Mesenchymal stem cell (in vitro differentiated cells and primary cell): ENCODE results near the gene ZEB1.

Experiments used
- DNase-seq: peaks from one replicate; pipeline ENCODE4 v3.0.0-alpha.2; 2013
- H2AFZ ChIP-seq: one replicate; pipeline ENCODE4 v1.6.1; 2013; ENCODE audit warnings: low read depth, mild to moderate bottlenecking, control low read depth, inconsistent platforms, low read length, moderate library complexity
- H2AK5ac ChIP-seq: 2 replicates; pipeline ENCODE4 v1.6.1; 2013; ENCODE audit warnings: low read length, moderate library complexity, mild to moderate bottlenecking, inconsistent platforms; ENCODE audit not compliant: severe bottlenecking
- H2BK120ac ChIP-seq: one replicate; pipeline ENCODE4 v1.6.1; 2013; ENCODE audit warnings: low read depth, mild to moderate bottlenecking, inconsistent platforms, low read length, moderate library complexity
- H2BK12ac ChIP-seq, 2 experiments: one replicate each; pipeline ENCODE4 v1.6.1; 2013; ENCODE audit warnings: inconsistent platforms in 2 of 2, low read length in 2 of 2, mild to moderate bottlenecking in 2 of 2, moderate library complexity in 2 of 2, control low read depth in 1 of 2
- H2BK15ac ChIP-seq: one replicate; pipeline ENCODE4 v1.6.1; 2013; ENCODE audit warnings: mild to moderate bottlenecking, low read depth, inconsistent platforms; ENCODE audit not compliant: poor library complexity, severe bottlenecking
- H2BK5ac ChIP-seq: 2 replicates; pipeline ENCODE4 v1.6.1; 2013; ENCODE audit warnings: low read depth, mild to moderate bottlenecking, low read length, control low read depth, inconsistent platforms; ENCODE audit not compliant: poor library complexity, severe bottlenecking
- H3K14ac ChIP-seq, 2 experiments: one replicate each; pipeline ENCODE4 v1.6.1; 2013; ENCODE audit warnings: inconsistent platforms in 2 of 2, low read length in 2 of 2, control low read depth in 1 of 2, mild to moderate bottlenecking in 1 of 2, moderate library complexity in 1 of 2
- H3K18ac ChIP-seq, 2 experiments: one replicate each; pipeline ENCODE4 v1.6.1; 2013; ENCODE audit warnings: inconsistent platforms in 2 of 2, low read length in 2 of 2, control low read depth in 1 of 2, low read depth in 1 of 2, mild to moderate bottlenecking in 1 of 2
- H3K23ac ChIP-seq, 2 experiments: one replicate each; pipeline ENCODE4 v1.6.1; 2013; ENCODE audit warnings: inconsistent platforms in 2 of 2, low read length in 2 of 2, mild to moderate bottlenecking in 2 of 2, moderate library complexity in 2 of 2, control low read depth in 1 of 2
- H3K27ac ChIP-seq: 2 replicates; pipeline ENCODE4 v1.5.1; 2013; ENCODE audit warnings: mild to moderate bottlenecking, moderate library complexity, low read length, control low read depth, inconsistent platforms; ENCODE audit not compliant: poor library complexity, severe bottlenecking
- H3K27me3 ChIP-seq, 2 experiments: 2 replicates each; pipeline versions ENCODE4 v1.6.1 to v1.7.0; 2013; ENCODE audit warnings: low read length in 2 of 2, mild to moderate bottlenecking in 2 of 2, moderate library complexity in 2 of 2, control low read depth in 1 of 2, inconsistent platforms in 1 of 2; ENCODE audit not compliant: control insufficient read depth in 1 of 2, insufficient read depth in 1 of 2
- H3K36me3 ChIP-seq, 2 experiments: 2 replicates each; pipeline versions ENCODE4 v1.6.1 to v1.7.0; 2013; ENCODE audit warnings: low read length in 2 of 2, control low read depth in 1 of 2, inconsistent platforms in 1 of 2, low read depth in 1 of 2, mild to moderate bottlenecking in 1 of 2; ENCODE audit not compliant: insufficient read depth in 2 of 2, control insufficient read depth in 1 of 2
- H3K4ac ChIP-seq, 2 experiments: one replicate each; pipeline ENCODE4 v1.6.1; 2013; ENCODE audit warnings: inconsistent platforms in 2 of 2, low read length in 2 of 2, mild to moderate bottlenecking in 2 of 2, moderate library complexity in 2 of 2, control low read depth in 1 of 2, low read depth in 1 of 2
- H3K4me1 ChIP-seq: 2 replicates; pipeline ENCODE4 v1.6.1; 2013; ENCODE audit warnings: low read depth, low read length, control low read depth; ENCODE audit not compliant: control insufficient read depth, insufficient read depth
- H3K4me2 ChIP-seq: 2 replicates; pipeline ENCODE4 v1.6.1; 2013; ENCODE audit warnings: low read length, mild to moderate bottlenecking, inconsistent platforms; ENCODE audit not compliant: poor library complexity, severe bottlenecking
- H3K4me3 ChIP-seq, 2 experiments: 2 replicates each; pipeline versions ENCODE4 v1.5.1 to v1.7.0; 2013; ENCODE audit warnings: low read length in 2 of 2, mild to moderate bottlenecking in 2 of 2, control low read depth in 1 of 2, low read depth in 1 of 2; ENCODE audit not compliant: insufficient read depth in 1 of 2
- H3K79me1 ChIP-seq: replicated peaks from 2 replicates; pipeline ENCODE4 v1.6.1; 2013; ENCODE audit warnings: mild to moderate bottlenecking, control low read depth, low read length, inconsistent platforms; ENCODE audit not compliant: poor library complexity, severe bottlenecking
- H3K9ac ChIP-seq: 2 replicates; pipeline ENCODE4 v1.7.0; 2013; ENCODE audit warnings: mild to moderate bottlenecking, low read length, moderate library complexity
- H3K9me3 ChIP-seq: 2 replicates; pipeline ENCODE4 v1.7.0; 2013; ENCODE audit warnings: mild to moderate bottlenecking, low read length; ENCODE audit not compliant: control insufficient read depth
- H4K8ac ChIP-seq: one replicate; pipeline ENCODE4 v1.6.1; 2013; ENCODE audit warnings: inconsistent platforms, mild to moderate bottlenecking, low read length, moderate library complexity
- H4K91ac ChIP-seq: one replicate; pipeline ENCODE4 v1.6.1; 2013; ENCODE audit warnings: mild to moderate bottlenecking, low read length, inconsistent platforms
- WGBS: methylation state at CpG from one replicate; pipeline ENCODE4 v1.1.7; 2013; ENCODE audit warnings: mixed read lengths; 5-methylcytosine and 5-hydroxymethylcytosine counted together

ZEB1 gene

DNA sequence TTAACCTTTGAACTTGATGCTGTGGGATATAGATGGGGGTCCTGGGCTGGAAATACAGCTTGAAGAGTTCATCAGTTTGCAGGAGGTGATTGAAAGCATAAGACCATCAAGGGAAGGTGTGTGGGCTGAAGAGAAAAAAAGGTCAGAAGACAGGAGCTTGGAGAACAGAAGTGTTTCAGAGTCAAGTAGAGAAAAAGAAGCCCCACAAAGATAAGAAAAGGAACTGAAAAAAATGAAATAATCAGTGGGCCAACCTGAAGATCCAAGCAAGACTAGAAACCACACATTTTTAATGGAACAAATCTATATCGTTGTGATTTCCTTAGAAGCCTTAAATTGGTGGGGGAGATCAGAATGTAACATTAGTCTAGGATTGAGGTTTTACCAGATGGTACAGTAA is 22.5 kb downstream of the ZEB1 start:
- Histone ChIP-seq H4K91ac (no peak overlapping the region), H4K8ac (no peak overlapping the region), H2BK120ac (no peak overlapping the region), H2BK15ac (no peak overlapping the region), H2AFZ (no peak overlapping the region), H3K79me1 (peaks cover 3% of the 10 kb centered on the region), H3K27ac (no peak overlapping the region), H3K36me3 (peaks cover 0 to 26% of the 10 kb centered on the region in 2 experiments), H3K9ac (no peak overlapping the region), H3K23ac (no peak overlapping the region), H2BK12ac (no peak overlapping the region), H3K4me2 (no peak overlapping the region), H3K9me3 (no peaks in the 10 kb centered on the region), H3K27me3 (no peaks in the 10 kb centered on the region), H2BK5ac (no peak overlapping the region), H3K4me3 (no peak overlapping the region), H3K14ac (no peak overlapping the region), H3K4me1 (no peaks in the 10 kb centered on the region), H3K4ac (no peak overlapping the region), H3K18ac (no peak overlapping the region), H2AK5ac (no peak overlapping the region)
- no peak for DNase-seq
- WGBS: 100% methylated on average over 1 of the region's 1 CpG

DNA sequence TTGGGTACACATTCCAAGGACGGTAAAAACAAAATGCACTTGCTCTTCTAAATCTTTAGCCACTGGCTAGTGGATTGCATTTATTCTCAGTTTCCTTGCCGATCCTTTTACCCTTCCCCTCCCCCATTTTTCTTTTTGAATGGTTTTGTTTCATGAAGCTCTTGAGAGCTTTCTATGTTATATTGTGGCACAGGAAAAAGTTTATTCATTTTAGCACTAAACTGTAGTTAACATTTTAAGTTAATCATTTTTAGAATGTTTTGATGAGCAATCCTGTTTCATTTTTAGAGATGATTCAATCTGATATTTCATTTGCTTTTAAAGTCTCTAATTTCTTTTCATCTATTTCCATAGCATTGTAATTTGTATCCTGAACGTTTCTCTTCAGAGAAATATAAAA is 24.0 kb downstream of the ZEB1 start:
- Histone ChIP-seq H3K4me2 (no peak overlapping the region), H2BK15ac (no peak overlapping the region), H2BK12ac (no peak overlapping the region), H2BK5ac (no peak overlapping the region), H2BK120ac (no peak overlapping the region), H3K14ac (no peak overlapping the region), H3K23ac (no peak overlapping the region), H3K79me1 (peaks cover 3% of the 10 kb centered on the region), H2AFZ (no peak overlapping the region), H3K4ac (no peak overlapping the region), H3K4me1 (no peaks in the 10 kb centered on the region), H3K4me3 (no peak overlapping the region), H3K27me3 (no peaks in the 10 kb centered on the region), H3K18ac (no peak overlapping the region), H4K8ac (no peak overlapping the region), H3K9me3 (no peaks in the 10 kb centered on the region), H4K91ac (no peak overlapping the region), H3K36me3 (peaks cover 0 to 17% of the 10 kb centered on the region in 2 experiments), H2AK5ac (no peak overlapping the region), H3K27ac (no peak overlapping the region), H3K9ac (peak overlapping the region; percentile 27)
- WGBS: 100% methylated on average over 1 of the region's 3 CpGs
- no peak for DNase-seq

- Histone ChIP-seq H2BK12ac (no peak overlapping the region), H2BK15ac (no peak overlapping the region), H3K23ac (no peak overlapping the region), H3K18ac (no peak overlapping the region), H3K9me3 (no peaks in the 10 kb centered on the region), H2BK120ac (no peak overlapping the region), H3K4ac (no peak overlapping the region), H4K91ac (no peak overlapping the region), H3K27me3 (no peaks in the 10 kb centered on the region), H3K9ac (peak overlapping the region; percentile 28), H3K79me1 (peaks cover 3% of the 10 kb centered on the region), H2AFZ (no peak overlapping the region), H4K8ac (no peak overlapping the region), H3K4me1 (no peaks in the 10 kb centered on the region), H3K36me3 (peaks cover 0 to 12% of the 10 kb centered on the region in 2 experiments), H3K27ac (no peak overlapping the region), H3K14ac (no peak overlapping the region), H2AK5ac (no peak overlapping the region), H3K4me3 (no peak overlapping the region), H2BK5ac (no peak overlapping the region), H3K4me2 (no peak overlapping the region)
- WGBS: 90% methylated on average over 5 of the region's 5 CpGs
- DNase-seq: no peak
These were observed 24.5 kb downstream of the ZEB1 start for GRCh38 chr10:31343551-31343950.

GRCh38 chr10:31345886-31346285 is 26.9 kb downstream of the ZEB1 start:
- no peaks in the 10 kb centered on the region for H3K4me1 ChIP-seq
- no peak overlapping the region for H3K23ac ChIP-seq
- H2BK120ac ChIP-seq: no peak overlapping the region
- H3K36me3 ChIP-seq: peaks cover 0 to 3% of the 10 kb centered on the region in 2 experiments
- no peaks in the 10 kb centered on the region for H3K9me3 ChIP-seq
- peaks cover 4% of the 10 kb centered on the region for H3K79me1 ChIP-seq
- no peak overlapping the region for H2BK5ac ChIP-seq
- no peak overlapping the region for H3K4ac ChIP-seq
- H3K4me2 ChIP-seq: no peak overlapping the region
- H3K18ac ChIP-seq: no peak overlapping the region
- no peak overlapping the region for H2BK12ac ChIP-seq
- no peak for DNase-seq
- no peak overlapping the region for H3K4me3 ChIP-seq
- H4K8ac ChIP-seq: no peak overlapping the region
- WGBS: 57% methylated on average over 1 of the region's 1 CpG
- H2AK5ac ChIP-seq: no peak overlapping the region
- H3K9ac ChIP-seq: peak overlapping the region; percentile 29
- no peaks in the 10 kb centered on the region for H3K27me3 ChIP-seq
- H2BK15ac ChIP-seq: no peak overlapping the region
- no peak overlapping the region for H4K91ac ChIP-seq
- no peak overlapping the region for H2AFZ ChIP-seq
- H3K14ac ChIP-seq: no peak overlapping the region
- no peak overlapping the region for H3K27ac ChIP-seq
